Keratinocyte (primary cell): Measurements from ENCODE around the gene ANKRD1. TPM values are rescaled to one million over a fixed set of nuclear protein-coding genes. Genes with fewer than 3 reads are reported as not detected.

ENCODE experiments used
- DNase-seq: peaks from one replicate; pipeline ENCODE4 v3.0.0-alpha.2; 2011; ENCODE audit warnings: low read depth, missing footprints, low spot score
- FAIRE-seq: peaks from 2 replicates; lab custom pipeline; 2011; peaks lifted over from hg19 to GRCh38; lab: Jason Lieb, UNC
- H2AFZ ChIP-seq: 2 replicates; pipeline ENCODE4 v1.6.0; 2012; ENCODE audit warnings: low read length, control low read depth, inconsistent platforms; ENCODE audit not compliant: control insufficient read depth
- H3K27ac ChIP-seq: 2 replicates; pipeline ENCODE4 v1.5.1; 2011; ENCODE audit warnings: low read length; ENCODE audit not compliant: control insufficient read depth, insufficient read depth
- H3K27me3 ChIP-seq: 3 replicates; pipeline ENCODE4 v1.6.0; 2011; ENCODE audit warnings: low read length; ENCODE audit not compliant: control insufficient read depth, insufficient read depth; ENCODE audit errors: extremely low read depth
- H3K36me3 ChIP-seq, 2 experiments: 2 replicates in 1 of 2; 3 replicates in 1 of 2; pipeline ENCODE4 v1.5.1; 2011; ENCODE audit warnings: low read length in 2 of 2, mild to moderate bottlenecking in 1 of 2; ENCODE audit not compliant: control insufficient read depth in 2 of 2, insufficient read depth in 2 of 2; ENCODE audit errors: extremely low read depth in 1 of 2
- H3K4me1 ChIP-seq: 3 replicates; pipeline ENCODE4 v1.5.1; 2011; ENCODE audit warnings: low read length; ENCODE audit not compliant: control insufficient read depth, insufficient read depth; ENCODE audit errors: extremely low read depth
- H3K4me2 ChIP-seq: 3 replicates; pipeline ENCODE4 v1.6.0; 2011; ENCODE audit warnings: low read depth, low read length; ENCODE audit not compliant: control insufficient read depth, insufficient read depth; ENCODE audit errors: extremely low read depth
- H3K4me3 ChIP-seq, 3 experiments: fragments of 200-600 bp in 1 of 3; sonication (generic) in 1 of 3; 2 replicates in 2 of 3; 3 replicates in 1 of 3; pipeline ENCODE4 v1.5.1; 2011 to 2016; ENCODE audit warnings: low read length in 3 of 3, mild to moderate bottlenecking in 3 of 3, control low read depth in 2 of 3, inconsistent platforms in 1 of 3, low read depth in 1 of 3, mixed read lengths in 1 of 3, mixed run types in 1 of 3, moderate library complexity in 1 of 3; ENCODE audit not compliant: control insufficient read depth in 2 of 3, insufficient read depth in 2 of 3; ENCODE audit errors: extremely low read depth in 1 of 3
- H3K79me2 ChIP-seq: 2 replicates; pipeline ENCODE4 v1.6.0; 2012; ENCODE audit warnings: low read length; ENCODE audit not compliant: control insufficient read depth, insufficient read depth
- H3K9ac ChIP-seq: 3 replicates; pipeline ENCODE4 v1.6.0; 2011; ENCODE audit warnings: low read length; ENCODE audit not compliant: control insufficient read depth, insufficient read depth; ENCODE audit errors: extremely low read depth
- H3K9me1 ChIP-seq: 3 replicates; pipeline ENCODE4 v1.6.0; 2011; ENCODE audit warnings: low read length; ENCODE audit not compliant: control insufficient read depth, insufficient read depth; ENCODE audit errors: extremely low read depth
- H3K9me3 ChIP-seq: 2 replicates; pipeline ENCODE4 v1.5.1; 2012; ENCODE audit warnings: low read depth, low read length; ENCODE audit not compliant: control insufficient read depth
- H4K20me1 ChIP-seq: 3 replicates; pipeline ENCODE4 v1.6.0; 2011; ENCODE audit warnings: low read length; ENCODE audit not compliant: control insufficient read depth, insufficient read depth; ENCODE audit errors: extremely low read depth
- CTCF ChIP-seq, 3 experiments: IDR thresholded peaks in 1 of 3; conservative IDR thresholded peaks in 1 of 3; optimal IDR thresholded peaks in 1 of 3; 2 replicates in 2 of 3; 3 replicates in 1 of 3; pipeline versions ENCODE3 to v1.5.1; 2011; ENCODE audit warnings: low read length in 3 of 3, mild to moderate bottlenecking in 3 of 3, moderate library complexity in 2 of 3, control low read depth in 1 of 3, inconsistent platforms in 1 of 3; ENCODE audit not compliant: insufficient read depth in 2 of 3; ENCODE audit errors: extremely low read depth in 1 of 3
- EZH2 ChIP-seq: IDR thresholded peaks from one replicate; pipeline ENCODE4 v1.6.1; 2012; ENCODE audit warnings: inconsistent platforms, mild to moderate bottlenecking, low read length, moderate library complexity
- dilution Hi-C: fragments of 300-500 bp; cut with MboI; formaldehyde crosslinking; loops from one replicate; pipeline ENCODE4 v1.7.0; 2020; ENCODE audit warnings: low sequenced_read_pairs; ENCODE audit not compliant: extremely low pct_ligation_motif_present
- polyA plus RNA-seq, 5 experiments: library from polyadenylated mRNA; depleted of rRNA in 3 of 5; stranded (reverse) in 3 of 5; stranded (forward) in 1 of 5; unstranded in 1 of 5; fragments of >200 nt; gene quantifications; 1 replicate in 1 of 5; 2 replicates in 3 of 5; 3 replicates in 1 of 5; pipeline versions ENCODE4 v1.2.1 to v1.2.3, GENCODE V29; 2011 to 2012; ENCODE audit warnings: missing spikeins in 2 of 5, low read depth in 1 of 5, low replicate concordance in 1 of 5

The ANKRD1 gene
- polyA plus RNA-seq, 1 donor (not counting 4 experiments of a cell fraction or from before 2014, with no cell fraction given), result 0.07 TPM

GRCh38 chr10:90939116-90939515 is 18.2 kb upstream of the ANKRD1 start:
- dilution Hi-C loops, result no loop called here
- no peaks in the 10 kb centered on the region for H3K9me3 ChIP-seq
- no peak overlapping the region for H3K4me3 ChIP-seq
- no peaks in the 10 kb centered on the region for H3K79me2 ChIP-seq
- H3K27me3 ChIP-seq, result no peaks in the 10 kb centered on the region
- H3K27ac ChIP-seq, result no peak overlapping the region
- no peak overlapping the region for H2AFZ ChIP-seq
- no peak overlapping the region for H3K4me2 ChIP-seq
- DNase-seq (no peak), FAIRE-seq (no peak)
- H3K4me1 ChIP-seq, result no peaks in the 10 kb centered on the region
- no peaks in the 10 kb centered on the region for H3K9me1 ChIP-seq
- H3K9ac ChIP-seq, result no peak overlapping the region
- TF ChIP-seq EZH2 (no peak), CTCF (optimal IDR thresholded peaks at IDR 0.05 in 1 of 3, IDR thresholded peaks at IDR 0.05 in 1 of 3, conservative IDR thresholded peaks at IDR 0.05 in 1 of 3; ENCODE audit: extremely low read depth in 1 of 3, insufficient read depth in 2 of 3, low read length in 3 of 3) (no peak)
- no peaks in the 10 kb centered on the region for H4K20me1 ChIP-seq
- no peaks in the 10 kb centered on the region for H3K36me3 ChIP-seq

DNA sequence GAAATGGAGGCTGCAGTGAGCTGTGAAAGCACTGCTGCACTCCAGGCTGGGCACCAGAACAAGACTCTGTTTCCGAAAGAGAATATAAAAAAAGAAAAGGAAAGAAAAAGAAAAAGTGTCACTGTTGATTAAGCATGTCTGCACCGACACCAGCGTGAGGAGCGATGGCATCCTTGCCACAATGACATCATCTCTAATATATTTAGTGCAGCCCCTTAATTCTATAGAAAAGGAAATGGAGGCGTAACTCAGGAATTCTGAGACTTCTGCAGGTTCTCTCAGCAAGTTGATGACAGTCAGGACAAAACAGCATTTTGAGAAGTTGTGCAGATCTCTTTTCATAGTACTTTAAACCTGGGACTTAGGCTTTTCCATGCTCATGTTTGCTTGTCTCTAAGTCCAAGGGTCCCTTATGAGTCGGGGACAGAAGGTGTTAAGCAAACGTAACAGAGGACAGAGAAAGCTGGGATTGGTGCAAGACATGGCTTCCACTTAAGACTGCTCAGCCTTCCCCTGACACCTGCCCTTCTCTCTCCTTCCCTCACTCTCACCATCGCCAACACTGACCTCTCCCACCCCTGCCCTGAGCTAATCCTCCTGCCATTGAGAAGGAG is 16.9 kb upstream of the ANKRD1 start:
- H3K4me1 ChIP-seq, result no peaks in the 10 kb centered on the region
- no peaks in the 10 kb centered on the region for H3K9me1 ChIP-seq
- no peak overlapping the region for H2AFZ ChIP-seq
- H3K4me2 ChIP-seq, result no peak overlapping the region
- H3K79me2 ChIP-seq, result no peaks in the 10 kb centered on the region
- no peak for DNase-seq
- H3K27me3 ChIP-seq, result no peaks in the 10 kb centered on the region
- H3K9me3 ChIP-seq, result no peaks in the 10 kb centered on the region
- no peak overlapping the region for H3K27ac ChIP-seq
- no peaks in the 10 kb centered on the region for H3K36me3 ChIP-seq
- no peak for FAIRE-seq
- H3K4me3 ChIP-seq, result no peak overlapping the region
- dilution Hi-C loops, result no loop called here
- no peaks in the 10 kb centered on the region for H4K20me1 ChIP-seq
- no peak for TF ChIP-seq EZH2
- no peak for TF ChIP-seq CTCF (optimal IDR thresholded peaks at IDR 0.05 in 1 of 3, IDR thresholded peaks at IDR 0.05 in 1 of 3, conservative IDR thresholded peaks at IDR 0.05 in 1 of 3; ENCODE audit: extremely low read depth in 1 of 3, insufficient read depth in 2 of 3, low read length in 3 of 3)
- no peak overlapping the region for H3K9ac ChIP-seq
